Measurements from ENCODE around the gene IFITM1. TPM values are rescaled to one million over a fixed set of nuclear protein-coding genes. Genes with fewer than 3 reads are reported as not detected.
"Not testable (repeated sequence)": the region's sequence is repeated elsewhere in the genome, so short reads cannot be mapped to it uniquely, and the experiment has no call there.

The IFITM1 gene
- total and polyA plus RNA-seq, 5 donors = 85.0 to 235 (median 119) TPM

- DNase-seq = peak in 1 of 3 donors; percentile 11
- Histone ChIP-seq H3K4me3 (ENCODE audit: low read length) (no peak overlapping the region), H3K27ac (ENCODE audit: low read length) (no peak overlapping the region), H3K9me3 (ENCODE audit: control insufficient read depth, low read length) (no peaks in the 10 kb centered on the region), H3K4me1 (ENCODE audit: control insufficient read depth, insufficient read depth, low read length) (peaks cover 3% of the 10 kb centered on the region), H3K27me3 (ENCODE audit: control insufficient read depth, insufficient read depth) (no peaks in the 10 kb centered on the region)
- 83% methylated on average over 6 of the region's 6 CpGs for WGBS
- no peak for ATAC-seq
- intact Hi-C loops (cut with DNase I) = loop anchor here in 3 of 4 donors (5.0 to 10.0 kb wide), 3 partner anchors 49 to 149 kb away; partner anchors contain the start of genes IFITM2 (in 3 of the 3), BET1L (in 1 of the 3) and RIC8A (in 1 of the 3)
Measured at GRCh38 chr11:356610-357009, 42.8 kb downstream of the IFITM1 start.

- Histone ChIP-seq H3K9me3 (ENCODE audit: control insufficient read depth, low read length) (no peaks in the 10 kb centered on the region), H3K27me3 (ENCODE audit: control insufficient read depth, insufficient read depth) (no peaks in the 10 kb centered on the region), H3K4me1 (ENCODE audit: control insufficient read depth, insufficient read depth, low read length) (peaks cover 3% of the 10 kb centered on the region), H3K27ac (ENCODE audit: low read length) (no peak overlapping the region), H3K4me3 (ENCODE audit: low read length) (no peak overlapping the region)
- 93% methylated on average over 4 of the region's 4 CpGs for WGBS
- intact Hi-C loops (cut with DNase I) = loop anchor here in 3 of 4 donors (5.0 to 10.0 kb wide), 3 partner anchors 50 to 150 kb away; partner anchors contain the start of genes IFITM2 (in 3 of the 3), BET1L (in 1 of the 3) and RIC8A (in 1 of the 3)
- ATAC-seq (no peak), DNase-seq (no peak)
Measured at GRCh38 chr11:357582-357981, 43.7 kb downstream of the IFITM1 start.

- no peak overlapping the region for H3K27ac ChIP-seq (ENCODE audit: low read length)
- intact Hi-C loops (cut with DNase I) = loop anchor here in 3 of 4 donors (5.0 to 10.0 kb wide), 3 partner anchors 51 to 151 kb away; partner anchors contain the start of genes IFITM2 (in 3 of the 3), BET1L (in 1 of the 3) and RIC8A (in 1 of the 3)
- H3K4me1 ChIP-seq (ENCODE audit: control insufficient read depth, insufficient read depth, low read length) = peaks cover 3% of the 10 kb centered on the region
- ATAC-seq = no peak
- no peak overlapping the region for H3K4me3 ChIP-seq (ENCODE audit: low read length)
- no peaks in the 10 kb centered on the region for H3K9me3 ChIP-seq (ENCODE audit: control insufficient read depth, low read length)
- no peaks in the 10 kb centered on the region for H3K27me3 ChIP-seq (ENCODE audit: control insufficient read depth, insufficient read depth)
- DNase-seq = peak in 1 of 3 donors; percentile 47
- 69% methylated on average over 34 of the region's 34 CpGs for WGBS
Measured at GRCh38 chr11:358129-358800, 44.4 kb downstream of the IFITM1 start.

GRCh38 chr11:359181-359714, 45.4 kb downstream of the IFITM1 start:
- intact Hi-C loops (cut with DNase I) = loop anchor here in 3 of 4 donors (5.0 to 10.0 kb wide), 3 partner anchors 52 to 152 kb away; partner anchors contain the start of genes IFITM2 (in 3 of the 3), BET1L (in 1 of the 3) and RIC8A (in 1 of the 3)
- DNase-seq = peak in 1 of 3 donors; percentile 40

GRCh38 chr11:360326-361280, 46.8 kb downstream of the IFITM1 start:
- Histone ChIP-seq H3K4me3 (ENCODE audit: low read length) (no peak overlapping the region), H3K27ac (ENCODE audit: low read length) (no peak overlapping the region), H3K4me1 (ENCODE audit: control insufficient read depth, insufficient read depth, low read length) (no peaks in the 10 kb centered on the region), H3K9me3 (ENCODE audit: control insufficient read depth, low read length) (no peaks in the 10 kb centered on the region), H3K27me3 (ENCODE audit: control insufficient read depth, insufficient read depth) (no peaks in the 10 kb centered on the region)
- DNase-seq = peak in 1 of 3 donors; percentile 67
- 90% methylated on average over 22 of the region's 22 CpGs for WGBS
- ATAC-seq = peak in 1 of 2 donors; percentile 28
- intact Hi-C loops (cut with DNase I) = no loop called here

More at GRCh38 chr11:359181-359714, 45.4 kb downstream of the IFITM1 start:
- no peaks in the 10 kb centered on the region for H3K9me3 ChIP-seq (ENCODE audit: control insufficient read depth, low read length)
- WGBS = 81% methylated on average over 5 of the region's 5 CpGs
- H3K4me1 ChIP-seq (ENCODE audit: control insufficient read depth, insufficient read depth, low read length) = peaks cover 3% of the 10 kb centered on the region
- no peak overlapping the region for H3K4me3 ChIP-seq (ENCODE audit: low read length)
- H3K27me3 ChIP-seq (ENCODE audit: control insufficient read depth, insufficient read depth) = no peaks in the 10 kb centered on the region
- no peak for ATAC-seq
- no peak overlapping the region for H3K27ac ChIP-seq (ENCODE audit: low read length)

GRCh38 chr11:362642-363442, 49.0 kb downstream of the IFITM1 start:
- WGBS = 82% methylated on average over 36 of the region's 36 CpGs
- intact Hi-C loops (cut with DNase I) = no loop called here
- Histone ChIP-seq H3K4me1 (ENCODE audit: control insufficient read depth, insufficient read depth, low read length) (no peaks in the 10 kb centered on the region), H3K27me3 (ENCODE audit: control insufficient read depth, insufficient read depth) (no peaks in the 10 kb centered on the region), H3K27ac (ENCODE audit: low read length) (no peak overlapping the region), H3K4me3 (ENCODE audit: low read length) (no peak overlapping the region), H3K9me3 (ENCODE audit: control insufficient read depth, low read length) (no peaks in the 10 kb centered on the region)
- DNase-seq (peak in 1 of 3 donors; percentile 12), ATAC-seq (no peak)

- intact Hi-C loops (cut with DNase I); H3K27ac ChIP-seq (ENCODE audit: low read length); H3K4me1 ChIP-seq (ENCODE audit: control insufficient read depth, insufficient read depth, low read length); H3K27me3 ChIP-seq (ENCODE audit: control insufficient read depth, insufficient read depth); H3K4me3 ChIP-seq (ENCODE audit: low read length); ATAC-seq; H3K9me3 ChIP-seq (ENCODE audit: control insufficient read depth, low read length): not testable (repeated sequence)
- 79% methylated on average over 22 of the region's 22 CpGs for WGBS
- DNase-seq = peak in 1 of 3 donors; percentile 8
Measured at GRCh38 chr11:363443-363805, 49.6 kb downstream of the IFITM1 start.

- DNase-seq = peak in 2 of 3 donors; percentile 17 to 67
- peak; percentile 19 to 23 for ATAC-seq
- intact Hi-C loops (cut with DNase I) = no loop called here
- H3K4me1 ChIP-seq (ENCODE audit: control insufficient read depth, insufficient read depth, low read length) = no peaks in the 10 kb centered on the region
- H3K9me3 ChIP-seq (ENCODE audit: control insufficient read depth, low read length) = no peaks in the 10 kb centered on the region
- H3K4me3 ChIP-seq (ENCODE audit: low read length) = no peak overlapping the region
- 71% methylated on average over 24 of the region's 24 CpGs for WGBS
- no peak overlapping the region for H3K27ac ChIP-seq (ENCODE audit: low read length)
- no peaks in the 10 kb centered on the region for H3K27me3 ChIP-seq (ENCODE audit: control insufficient read depth, insufficient read depth)
Measured at GRCh38 chr11:363948-364761, 50.3 kb downstream of the IFITM1 start.

All from right cardiac atrium (tissue), 5 donors.